HG02973 (cell line): ENCODE measurements around the gene GRID2.

Experiments
- ATAC-seq: cut with Tn5 transposase; IDR thresholded peaks from one replicate; pipeline ENCODE4 v1.9.1; 2021; ENCODE audit warnings: moderate library complexity; ENCODE audit not compliant: unreplicated experiment

Gene GRID2

DNA sequence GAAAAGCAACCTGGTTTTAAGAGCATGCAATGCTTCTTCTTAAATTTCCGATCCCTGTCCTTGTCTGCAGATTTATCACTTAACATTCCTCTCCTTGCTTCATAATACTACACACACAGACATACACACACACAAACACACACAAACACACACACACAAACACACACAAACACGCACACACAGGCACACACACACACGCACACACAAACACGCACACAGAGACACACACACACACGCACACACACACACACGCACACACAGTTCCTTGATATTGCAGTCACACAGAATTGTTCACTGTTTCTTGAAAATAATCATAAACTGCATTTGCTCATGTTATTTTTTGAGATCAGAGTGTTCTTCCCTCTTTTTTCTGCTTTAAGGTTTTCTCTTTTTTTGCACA, 1066.5 kb downstream of the GRID2 start:
- no peak for ATAC-seq

- no peak for ATAC-seq
These were observed 1070.4 kb downstream of the GRID2 start for GRCh38 chr4:93373893-93374860.

- no peak for ATAC-seq
These were observed 1080.5 kb downstream of the GRID2 start for GRCh38 chr4:93384241-93384640.

GRCh38 chr4:93384887-93385286, 1081.1 kb downstream of the GRID2 start:
- ATAC-seq = no peak

DNA sequence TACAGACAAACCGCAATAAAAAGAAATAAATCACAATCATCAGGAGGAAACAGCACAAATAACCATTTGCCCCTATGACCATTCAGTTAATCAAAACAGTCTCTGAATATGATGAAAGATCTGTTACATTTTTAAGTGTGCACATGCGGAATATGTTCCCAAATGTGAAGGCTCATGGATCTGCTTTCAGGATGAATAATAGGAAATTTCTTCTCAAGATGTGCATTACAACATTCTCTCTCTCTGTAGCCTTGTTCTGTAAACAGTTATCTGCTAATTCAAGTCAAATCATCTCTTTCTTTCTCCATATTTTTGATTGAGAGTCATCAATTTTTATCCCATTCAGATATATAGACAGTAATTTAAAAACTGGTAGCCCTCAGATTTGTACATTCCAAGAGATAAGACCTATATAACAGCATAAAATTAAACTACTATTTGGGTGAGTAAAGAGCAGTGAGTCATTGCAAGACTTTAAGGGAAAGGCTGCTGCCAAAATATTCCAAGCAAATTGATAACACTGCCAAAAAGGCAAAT, 1090.8 kb downstream of the GRID2 start:
- no peak for ATAC-seq

DNA sequence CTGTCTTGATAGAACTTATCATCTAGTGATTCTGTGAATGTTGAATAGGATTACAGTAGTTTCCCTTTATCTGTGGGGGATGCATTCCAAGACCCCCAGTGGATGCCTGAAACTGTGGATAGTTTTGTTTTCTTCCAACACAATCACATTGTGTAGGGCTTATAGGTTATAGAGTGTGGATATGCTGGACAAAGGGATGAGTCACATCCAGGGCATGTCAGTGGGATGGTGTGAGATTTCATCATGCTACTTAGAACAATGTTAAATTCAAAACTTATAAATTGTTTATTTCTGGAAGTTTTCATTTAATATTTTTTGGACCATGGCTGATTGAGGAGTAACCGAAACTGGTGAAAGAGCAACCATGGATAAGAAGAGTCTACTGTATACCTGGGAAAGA, 1092.5 kb downstream of the GRID2 start:
- no peak for ATAC-seq

DNA sequence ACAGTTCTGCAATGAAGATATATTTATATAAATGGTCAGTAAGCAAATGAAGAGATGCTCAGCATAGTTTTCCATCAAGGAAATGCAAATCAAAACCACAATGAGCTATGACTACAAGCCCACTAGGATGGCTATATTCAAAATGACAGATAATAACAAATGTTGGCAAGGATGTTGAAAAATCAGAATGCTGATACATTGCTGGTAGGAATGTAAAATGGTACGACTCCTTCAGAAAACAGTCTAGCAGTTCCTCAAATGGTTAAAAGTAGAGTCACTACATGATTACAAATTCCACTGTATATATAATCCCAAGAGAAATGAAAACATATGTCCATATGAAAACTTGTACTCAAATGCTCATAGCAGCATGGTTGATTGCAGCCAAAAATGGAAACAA, 1099.8 kb downstream of the GRID2 start:
- no peak for ATAC-seq

DNA sequence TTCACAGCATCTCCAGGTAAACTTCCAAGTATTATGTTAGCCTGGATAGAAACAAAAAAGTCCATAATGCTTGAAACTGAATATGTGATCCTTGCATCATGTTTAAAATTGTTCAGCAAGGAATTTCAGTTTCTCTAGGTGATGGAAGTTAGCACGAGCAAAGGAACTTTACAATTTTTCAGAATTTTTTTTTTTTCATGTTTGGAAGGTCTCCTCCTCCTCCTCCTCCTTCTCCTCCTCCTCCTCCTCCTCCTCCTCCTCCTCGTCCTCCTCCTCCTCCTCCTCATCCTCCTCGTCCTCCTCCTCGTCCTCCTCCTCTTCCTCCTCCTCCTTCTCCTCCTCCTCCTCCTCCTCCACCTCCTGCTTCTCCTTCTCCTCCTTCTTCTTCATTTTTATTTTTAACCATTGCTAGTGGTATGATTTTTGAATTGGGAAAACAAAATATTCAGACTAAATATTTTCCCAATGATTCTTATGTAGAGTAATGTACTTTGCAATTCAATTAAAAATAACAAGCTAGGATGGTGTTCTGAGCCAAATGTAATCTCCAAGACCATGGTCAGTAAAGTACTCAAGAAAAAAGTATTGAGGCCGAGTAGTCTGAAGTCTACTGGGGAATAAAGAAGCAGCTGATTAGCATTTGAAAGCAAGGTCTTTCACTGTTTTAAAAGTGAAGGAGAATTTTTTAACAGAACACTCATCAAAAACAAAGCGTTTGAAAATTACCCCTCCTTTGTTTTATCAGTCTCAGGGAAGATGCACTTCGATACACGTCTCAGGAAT, 1103.9 kb downstream of the GRID2 start:
- no peak for ATAC-seq

- ATAC-seq = no peak
These were observed 1105.3 kb downstream of the GRID2 start for GRCh38 chr4:93409035-93409434.

- ATAC-seq = no peak
These were observed 1110.3 kb downstream of the GRID2 start for GRCh38 chr4:93414041-93414550.

- ATAC-seq = no peak
These were observed 1112.8 kb downstream of the GRID2 start for GRCh38 chr4:93416344-93417128.

GRCh38 chr4:93431371-93431770, 1127.6 kb downstream of the GRID2 start:
- ATAC-seq = no peak

DNA sequence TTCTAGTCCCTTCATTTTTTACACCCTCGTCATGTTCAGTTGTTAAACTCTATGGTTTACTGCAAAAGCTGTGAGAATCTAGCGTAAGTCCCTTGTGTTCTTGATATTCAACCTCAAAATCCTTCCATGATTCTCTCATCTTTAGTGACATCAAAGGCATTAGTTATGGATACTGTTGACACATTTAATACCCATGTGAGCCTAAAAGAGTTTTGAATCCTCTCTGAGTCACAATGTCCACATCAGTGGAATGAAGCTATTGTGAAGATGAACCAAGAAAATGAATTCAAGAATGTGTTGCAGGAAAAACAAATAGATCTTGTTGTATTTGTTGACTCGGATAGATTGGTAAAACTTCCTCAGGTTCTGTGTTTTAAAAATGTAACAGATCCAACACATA, 1130.1 kb downstream of the GRID2 start:
- no peak for ATAC-seq

- ATAC-seq = no peak
These were observed 1132.3 kb downstream of the GRID2 start for GRCh38 chr4:93436000-93436626.

DNA sequence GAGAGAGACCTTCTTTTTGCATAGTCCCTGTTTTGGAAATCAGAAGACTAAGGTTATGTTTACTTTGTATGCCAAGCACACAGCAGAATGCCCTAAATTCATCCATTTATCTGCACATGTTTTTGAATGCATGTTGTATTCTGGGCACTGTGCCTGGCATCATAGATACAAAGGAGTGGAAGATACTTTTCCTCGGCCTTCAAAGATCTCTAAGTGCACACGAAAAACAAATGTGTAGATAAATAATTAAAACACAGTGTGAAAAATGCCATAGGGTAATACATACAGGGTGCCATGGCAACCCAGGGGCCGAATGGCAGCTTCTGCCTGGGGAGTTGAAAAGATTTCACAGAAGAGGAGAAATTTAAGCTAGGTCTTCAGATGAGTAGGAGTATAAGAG, 1134.2 kb downstream of the GRID2 start:
- no peak for ATAC-seq

- no peak for ATAC-seq
These were observed 1141.1 kb downstream of the GRID2 start for GRCh38 chr4:93444860-93445259.

DNA sequence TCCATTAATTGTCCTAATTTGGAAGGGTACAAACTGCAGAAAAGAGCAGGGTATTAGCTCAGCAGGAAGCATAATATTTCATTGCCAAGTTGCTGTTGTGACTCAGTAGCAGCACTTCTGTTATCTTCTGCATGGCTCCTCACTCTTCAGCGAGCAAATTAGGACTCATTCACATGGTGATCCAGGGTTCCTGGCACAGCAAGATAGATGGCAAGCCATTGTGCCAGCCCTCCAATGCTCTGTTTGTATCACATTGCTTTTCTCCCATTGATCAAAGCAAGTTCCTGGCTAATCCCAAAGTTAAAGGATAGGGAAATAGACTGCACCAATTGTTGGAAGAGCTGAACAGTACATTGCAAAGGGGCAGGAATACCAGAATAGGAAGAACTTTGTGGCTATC, 1142.3 kb downstream of the GRID2 start:
- ATAC-seq = no peak

DNA sequence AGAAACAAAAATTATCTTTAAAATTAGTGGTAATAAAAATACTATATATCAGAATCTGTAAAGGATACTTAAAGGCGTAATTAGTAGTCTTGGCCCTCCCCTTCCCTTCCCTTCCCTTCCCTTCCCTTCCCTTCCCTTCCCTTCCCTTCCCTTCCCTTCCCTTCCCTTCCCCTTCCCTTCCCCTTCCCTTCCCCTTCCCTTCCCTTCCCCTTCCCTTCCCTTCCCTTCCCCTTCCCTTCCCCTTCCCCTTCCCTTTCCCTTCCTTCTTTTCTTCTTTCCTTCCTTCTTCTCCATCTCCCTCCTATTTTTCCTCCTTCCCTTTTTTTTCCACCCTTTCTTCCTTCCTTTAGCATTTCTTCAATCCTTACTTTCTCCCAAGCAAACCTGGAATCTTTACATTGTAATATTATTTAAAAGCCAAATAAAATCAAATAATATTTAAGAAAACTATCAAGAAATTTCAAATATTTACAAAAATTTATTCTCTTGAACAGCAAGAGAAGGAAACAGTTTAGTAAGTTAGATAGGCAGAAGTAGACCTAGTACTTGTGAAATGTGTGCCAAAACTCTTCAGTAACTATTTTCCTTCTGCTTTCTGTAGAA, 1145.0 kb downstream of the GRID2 start:
- no peak for ATAC-seq

- no peak for ATAC-seq
These were observed 1148.2 kb downstream of the GRID2 start for GRCh38 chr4:93451954-93452353.

DNA sequence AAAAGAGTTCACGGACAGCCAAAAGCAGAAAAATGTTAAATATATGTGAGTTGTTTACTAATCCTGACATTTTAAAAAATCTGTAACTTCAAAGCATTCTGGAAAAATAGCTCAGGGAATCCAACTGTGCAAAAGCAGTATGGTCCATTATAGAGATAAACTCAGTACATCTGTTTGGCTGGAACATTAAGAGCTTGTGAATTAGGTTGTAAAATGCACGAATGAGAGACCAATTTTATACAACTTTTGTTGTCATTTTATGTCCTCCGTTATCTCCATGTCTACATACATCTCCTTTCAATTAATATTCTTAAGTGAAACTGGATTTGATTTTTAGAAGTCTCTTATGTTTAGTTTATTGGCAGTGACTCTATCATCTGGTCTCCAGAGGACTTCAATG, 1157.8 kb downstream of the GRID2 start:
- ATAC-seq = no peak
